ENCODE results near the gene GRWD1.
"Not testable (repeated sequence)": the region's sequence is repeated elsewhere in the genome, so short reads cannot be mapped to it uniquely, and the experiment has no call there.

GRWD1 gene

DNA sequence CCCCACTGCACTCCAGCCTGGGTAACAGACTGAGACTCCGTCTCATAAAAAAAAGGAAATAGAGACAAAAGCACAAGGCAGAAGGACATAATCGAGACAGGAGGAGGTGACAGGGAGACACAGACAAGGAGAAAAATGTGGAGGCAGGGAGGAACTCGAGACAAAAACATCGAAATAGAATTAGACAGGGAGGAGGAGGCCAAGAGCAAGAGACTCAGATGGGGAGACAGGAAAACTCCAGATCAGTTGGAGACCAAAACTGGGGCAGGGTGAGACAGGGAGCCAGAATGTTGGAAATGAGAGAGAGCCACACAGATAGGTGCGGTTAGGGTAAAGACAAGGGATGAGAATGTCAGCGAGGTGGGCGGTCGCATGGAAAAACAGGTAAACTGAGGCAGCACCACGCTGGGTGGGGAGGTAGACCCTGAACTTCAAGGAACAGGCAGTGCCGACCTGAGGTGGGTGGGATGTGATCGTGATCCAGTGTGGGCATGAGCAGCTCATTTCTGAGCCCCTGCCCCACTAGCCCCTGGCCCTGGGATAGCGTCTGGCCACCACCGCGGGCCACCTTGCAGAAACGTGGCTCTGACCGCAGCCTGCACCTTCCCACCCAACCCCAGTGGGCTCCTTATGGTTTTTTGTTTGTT is 38.6 kb downstream of the GRWD1 start:
- WGBS: 96% methylated on average over 11 of the region's 16 CpGs
- Histone ChIP-seq H3K4me3 (ENCODE audit: insufficient read depth in 1 of 2, low read depth in 1 of 2, low read length in 2 of 2) (no peak overlapping the region), H2BK15ac (ENCODE audit: low read depth, poor library complexity, severe bottlenecking) (no peak overlapping the region), H3K18ac (ENCODE audit: low read depth in 1 of 2, low read length in 2 of 2) (no peak overlapping the region), H3K9ac (ENCODE audit: low read length) (no peak overlapping the region), H3K36me3 (ENCODE audit: control insufficient read depth in 1 of 2, insufficient read depth in 2 of 2, low read depth in 1 of 2, low read length in 2 of 2) (peaks cover 6 to 27% of the 10 kb centered on the region in 2 experiments), H2AK5ac (ENCODE audit: low read length, severe bottlenecking) (no peak overlapping the region), H3K79me1 (replicated peaks; ENCODE audit: low read length, poor library complexity, severe bottlenecking) (no peaks in the 10 kb centered on the region), H3K4me1 (ENCODE audit: control insufficient read depth, insufficient read depth, low read depth, low read length) (peaks cover 18% of the 10 kb centered on the region), H4K8ac (ENCODE audit: low read length) (no peak overlapping the region), H2BK120ac (ENCODE audit: low read depth, low read length) (no peak overlapping the region), H3K4ac (ENCODE audit: low read depth in 1 of 2, low read length in 2 of 2) (no peak overlapping the region), H3K4me2 (ENCODE audit: low read length, poor library complexity, severe bottlenecking) (no peak overlapping the region), H2AFZ (ENCODE audit: low read depth, low read length) (no peak overlapping the region), H2BK5ac (ENCODE audit: low read depth, low read length, poor library complexity, severe bottlenecking) (no peak overlapping the region), H3K27me3 (ENCODE audit: control insufficient read depth in 1 of 2, insufficient read depth in 1 of 2, low read length in 2 of 2) (no peaks in the 10 kb centered on the region), H3K27ac (ENCODE audit: low read length, poor library complexity, severe bottlenecking) (no peak overlapping the region), H3K23ac (ENCODE audit: low read length in 2 of 2) (no peak overlapping the region), H4K91ac (ENCODE audit: low read length) (no peak overlapping the region), H3K14ac (ENCODE audit: low read length in 2 of 2) (no peak overlapping the region), H2BK12ac (ENCODE audit: low read length in 2 of 2) (no peak overlapping the region), H3K9me3 (ENCODE audit: control insufficient read depth, low read length) (no peaks in the 10 kb centered on the region)
- no peak for DNase-seq

DNA sequence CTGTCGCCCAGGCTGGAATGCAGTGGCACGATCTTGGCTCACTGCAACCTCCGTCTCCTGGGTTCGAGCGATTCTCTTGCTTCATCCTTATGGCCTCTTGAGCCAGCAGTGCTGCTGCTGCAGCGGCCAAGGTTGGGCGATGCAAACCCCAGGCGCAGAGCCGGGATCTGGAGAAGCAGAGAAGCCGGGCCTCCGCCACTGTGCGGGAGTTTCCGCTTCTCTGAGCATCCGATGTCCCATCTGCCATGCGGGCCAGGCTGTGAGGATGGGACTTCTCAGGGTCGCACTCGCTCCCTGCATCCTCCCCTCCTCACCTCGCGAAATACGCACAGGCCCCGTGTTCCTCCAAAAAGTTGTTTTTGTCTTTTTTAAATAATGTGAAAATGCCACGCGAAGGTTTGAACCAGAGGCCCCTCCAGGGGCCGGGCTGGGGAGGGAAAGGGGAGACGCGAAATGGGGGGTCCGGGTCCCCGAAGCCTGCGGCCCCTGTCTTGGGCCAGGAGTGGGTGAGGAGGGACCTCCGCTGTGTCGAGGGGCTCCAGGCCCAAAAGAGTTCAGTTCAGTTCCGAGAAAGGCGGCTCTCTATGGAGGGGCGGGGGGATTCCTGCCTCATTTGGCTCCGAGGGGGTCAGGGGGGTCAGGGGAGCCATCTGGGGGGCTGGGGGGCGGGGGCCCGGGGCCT is 39.3 kb downstream of the GRWD1 start:
- no peak for DNase-seq

DNA sequence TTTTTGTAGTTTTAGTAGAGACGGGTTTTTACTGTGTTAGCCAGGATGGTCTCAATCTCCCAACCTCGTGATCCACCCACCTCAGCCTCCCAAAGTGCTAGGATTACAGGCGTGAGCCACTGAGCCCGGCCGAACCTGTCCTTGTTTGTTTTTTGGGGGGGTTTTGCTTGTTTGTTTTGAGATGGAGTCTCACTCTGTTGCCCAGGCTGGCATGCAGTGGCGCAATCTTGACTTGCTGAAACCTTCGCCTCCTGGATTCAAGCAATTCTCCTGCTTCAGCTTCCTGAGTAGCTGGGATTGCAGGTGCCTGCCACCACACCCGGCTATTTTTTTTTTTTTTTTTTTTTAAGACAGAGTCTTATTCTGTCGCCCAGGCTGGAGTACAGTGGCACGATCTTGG is 40.9 kb downstream of the GRWD1 start:
- not testable (repeated sequence) for H2BK15ac ChIP-seq (ENCODE audit: low read depth, poor library complexity, severe bottlenecking); H3K79me1 ChIP-seq (replicated peaks; ENCODE audit: low read length, poor library complexity, severe bottlenecking); H2BK5ac ChIP-seq (ENCODE audit: low read depth, low read length, poor library complexity, severe bottlenecking); H3K4me3 ChIP-seq (ENCODE audit: insufficient read depth in 1 of 2, low read depth in 1 of 2, low read length in 2 of 2); H3K36me3 ChIP-seq (ENCODE audit: control insufficient read depth in 1 of 2, insufficient read depth in 2 of 2, low read depth in 1 of 2, low read length in 2 of 2); H3K23ac ChIP-seq (ENCODE audit: low read length in 2 of 2); H3K4ac ChIP-seq (ENCODE audit: low read depth in 1 of 2, low read length in 2 of 2); H3K27ac ChIP-seq (ENCODE audit: low read length, poor library complexity, severe bottlenecking); DNase-seq; H2AFZ ChIP-seq (ENCODE audit: low read depth, low read length); H3K14ac ChIP-seq (ENCODE audit: low read length in 2 of 2); H3K4me2 ChIP-seq (ENCODE audit: low read length, poor library complexity, severe bottlenecking); H3K18ac ChIP-seq (ENCODE audit: low read depth in 1 of 2, low read length in 2 of 2); H2AK5ac ChIP-seq (ENCODE audit: low read length, severe bottlenecking); H2BK120ac ChIP-seq (ENCODE audit: low read depth, low read length); H3K9ac ChIP-seq (ENCODE audit: low read length); H4K8ac ChIP-seq (ENCODE audit: low read length); H3K9me3 ChIP-seq (ENCODE audit: control insufficient read depth, low read length); H4K91ac ChIP-seq (ENCODE audit: low read length); H2BK12ac ChIP-seq (ENCODE audit: low read length in 2 of 2)
- Histone ChIP-seq H3K4me1 (ENCODE audit: control insufficient read depth, insufficient read depth, low read depth, low read length) (peaks cover 30% of the 10 kb centered on the region), H3K27me3 (ENCODE audit: control insufficient read depth in 1 of 2, insufficient read depth in 1 of 2, low read length in 2 of 2) (peaks cover 11 to 16% of the 10 kb centered on the region in 2 experiments)
- WGBS: 87% methylated on average over 7 of the region's 10 CpGs

More for the DNA sequence above, 39.3 kb downstream of the GRWD1 start:
- Histone ChIP-seq H2BK15ac (ENCODE audit: low read depth, poor library complexity, severe bottlenecking) (no peak overlapping the region), H3K4ac (ENCODE audit: low read depth in 1 of 2, low read length in 2 of 2) (no peak overlapping the region), H3K18ac (ENCODE audit: low read depth in 1 of 2, low read length in 2 of 2) (no peak overlapping the region), H3K4me2 (ENCODE audit: low read length, poor library complexity, severe bottlenecking) (no peak overlapping the region), H3K4me1 (ENCODE audit: control insufficient read depth, insufficient read depth, low read depth, low read length) (peaks cover 18% of the 10 kb centered on the region), H3K23ac (ENCODE audit: low read length in 2 of 2) (no peak overlapping the region), H3K27me3 (ENCODE audit: control insufficient read depth in 1 of 2, insufficient read depth in 1 of 2, low read length in 2 of 2) (peaks cover 0 to 3% of the 10 kb centered on the region in 2 experiments), H3K4me3 (ENCODE audit: insufficient read depth in 1 of 2, low read depth in 1 of 2, low read length in 2 of 2) (no peak overlapping the region), H3K27ac (ENCODE audit: low read length, poor library complexity, severe bottlenecking) (no peak overlapping the region), H2BK5ac (ENCODE audit: low read depth, low read length, poor library complexity, severe bottlenecking) (no peak overlapping the region), H3K9ac (ENCODE audit: low read length) (no peak overlapping the region), H3K36me3 (ENCODE audit: control insufficient read depth in 1 of 2, insufficient read depth in 2 of 2, low read depth in 1 of 2, low read length in 2 of 2) (peaks cover 0 to 20% of the 10 kb centered on the region in 2 experiments), H3K79me1 (replicated peaks; ENCODE audit: low read length, poor library complexity, severe bottlenecking) (no peaks in the 10 kb centered on the region), H2BK120ac (ENCODE audit: low read depth, low read length) (no peak overlapping the region), H2BK12ac (ENCODE audit: low read length in 2 of 2) (no peak overlapping the region), H2AK5ac (ENCODE audit: low read length, severe bottlenecking) (no peak overlapping the region), H4K91ac (ENCODE audit: low read length) (no peak overlapping the region), H3K14ac (ENCODE audit: low read length in 2 of 2) (no peak overlapping the region), H3K9me3 (ENCODE audit: control insufficient read depth, low read length) (no peaks in the 10 kb centered on the region), H4K8ac (ENCODE audit: low read length) (no peak overlapping the region), H2AFZ (ENCODE audit: low read depth, low read length) (no peak overlapping the region)
- 96% methylated on average over 29 of the region's 37 CpGs for WGBS

DNA sequence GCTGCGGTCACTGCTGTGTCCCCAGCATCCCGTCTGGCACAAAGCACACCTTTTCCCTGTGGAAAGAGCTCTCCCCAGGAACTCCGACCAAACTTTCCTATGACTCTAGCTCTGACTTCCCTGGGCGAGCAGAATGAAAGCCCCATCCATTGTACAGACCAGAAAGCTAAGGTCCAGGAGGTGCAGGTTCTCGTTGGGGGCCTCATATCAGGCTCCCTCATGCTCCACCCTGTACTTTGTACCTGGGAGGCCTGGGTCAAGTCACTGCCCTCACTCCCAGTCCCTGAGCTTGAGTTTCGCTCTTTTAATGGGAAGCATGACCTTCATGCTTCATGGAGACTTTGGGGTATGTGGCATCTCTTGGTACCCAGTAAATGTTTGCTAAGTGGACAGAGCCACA is 41.8 kb downstream of the GRWD1 start:
- Histone ChIP-seq H2AK5ac (ENCODE audit: low read length, severe bottlenecking) (no peak overlapping the region), H4K91ac (ENCODE audit: low read length) (no peak overlapping the region), H2BK5ac (ENCODE audit: low read depth, low read length, poor library complexity, severe bottlenecking) (peak overlapping the region; percentile 59), H3K4me3 (ENCODE audit: insufficient read depth in 1 of 2, low read depth in 1 of 2, low read length in 2 of 2) (no peak overlapping the region), H3K27ac (ENCODE audit: low read length, poor library complexity, severe bottlenecking) (no peak overlapping the region), H3K79me1 (replicated peaks; ENCODE audit: low read length, poor library complexity, severe bottlenecking) (no peaks in the 10 kb centered on the region), H3K23ac (ENCODE audit: low read length in 2 of 2) (no peak overlapping the region), H3K9ac (ENCODE audit: low read length) (no peak overlapping the region), H3K4me2 (ENCODE audit: low read length, poor library complexity, severe bottlenecking) (no peak overlapping the region), H2BK120ac (ENCODE audit: low read depth, low read length) (no peak overlapping the region), H3K36me3 (ENCODE audit: control insufficient read depth in 1 of 2, insufficient read depth in 2 of 2, low read depth in 1 of 2, low read length in 2 of 2) (no peaks in the 10 kb centered on the region), H2AFZ (ENCODE audit: low read depth, low read length) (no peak overlapping the region), H3K18ac (ENCODE audit: low read depth in 1 of 2, low read length in 2 of 2) (no peak overlapping the region), H2BK12ac (ENCODE audit: low read length in 2 of 2) (no peak overlapping the region), H4K8ac (ENCODE audit: low read length) (peak overlapping the region; percentile 23), H3K9me3 (ENCODE audit: control insufficient read depth, low read length) (no peaks in the 10 kb centered on the region), H2BK15ac (ENCODE audit: low read depth, poor library complexity, severe bottlenecking) (no peak overlapping the region), H3K14ac (ENCODE audit: low read length in 2 of 2) (no peak overlapping the region), H3K4me1 (ENCODE audit: control insufficient read depth, insufficient read depth, low read depth, low read length) (peaks cover 32% of the 10 kb centered on the region), H3K27me3 (ENCODE audit: control insufficient read depth in 1 of 2, insufficient read depth in 1 of 2, low read length in 2 of 2) (peaks cover 19 to 24% of the 10 kb centered on the region in 2 experiments), H3K4ac (ENCODE audit: low read depth in 1 of 2, low read length in 2 of 2) (no peak overlapping the region)
- 85% methylated on average over 6 of the region's 6 CpGs for WGBS
- DNase-seq: no peak

Data from mesenchymal stem cell (in vitro differentiated cells and primary cell).